CD4-positive, alpha-beta T cell treated with Interleukin-12 subunit alpha and Interleukin-12 subunit beta, for 1 hour (primary cell): Measurements from ENCODE around the gene ABHD6.
"Not testable (repeated sequence)": the region's sequence is repeated elsewhere in the genome, so short reads cannot be mapped to it uniquely, and the experiment has no call there.

Experiments
- DNase-seq: peaks from one replicate; pipeline ENCODE4 v3.0.0-alpha.2; 2020

The ABHD6 gene, protein sequence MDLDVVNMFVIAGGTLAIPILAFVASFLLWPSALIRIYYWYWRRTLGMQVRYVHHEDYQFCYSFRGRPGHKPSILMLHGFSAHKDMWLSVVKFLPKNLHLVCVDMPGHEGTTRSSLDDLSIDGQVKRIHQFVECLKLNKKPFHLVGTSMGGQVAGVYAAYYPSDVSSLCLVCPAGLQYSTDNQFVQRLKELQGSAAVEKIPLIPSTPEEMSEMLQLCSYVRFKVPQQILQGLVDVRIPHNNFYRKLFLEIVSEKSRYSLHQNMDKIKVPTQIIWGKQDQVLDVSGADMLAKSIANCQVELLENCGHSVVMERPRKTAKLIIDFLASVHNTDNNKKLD

DNA sequence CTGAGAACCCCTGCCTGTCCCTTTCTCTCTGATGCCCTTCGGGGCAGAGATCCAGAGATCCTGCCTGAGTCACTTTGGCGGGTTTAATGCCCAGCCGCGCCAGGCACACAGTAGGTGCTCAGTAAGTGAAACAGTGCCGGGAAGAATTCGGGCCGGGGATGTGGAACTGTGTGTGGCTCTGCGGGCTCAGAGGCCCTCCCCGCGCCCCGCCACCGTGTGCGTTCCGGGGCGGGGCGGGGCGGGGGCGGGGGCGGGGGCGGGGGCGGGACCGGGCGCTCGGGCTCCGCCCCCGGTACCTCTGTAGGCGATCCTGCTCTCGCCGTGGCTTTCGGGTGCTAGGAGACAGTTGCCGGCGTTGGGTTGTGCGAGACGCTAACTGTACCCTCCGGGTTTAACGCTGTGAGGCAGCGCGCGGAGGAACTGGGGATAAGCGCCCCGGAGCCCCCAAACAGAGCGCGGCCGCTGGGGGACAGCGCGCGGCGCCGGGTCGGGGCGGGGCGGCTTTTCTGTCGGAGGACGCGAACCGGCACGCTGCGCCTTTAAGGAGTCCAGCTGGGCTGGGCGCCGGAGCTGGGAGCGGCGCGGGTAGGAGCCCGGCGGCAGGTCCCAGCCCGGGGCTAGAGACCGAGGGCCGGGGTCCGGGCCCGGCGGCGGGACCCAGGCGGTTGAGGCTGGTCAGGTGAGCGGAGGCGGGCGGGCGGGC is at the start of gene ABHD6:
TSS of gene ABHD6 (plus strand) at position 555 of the 703 bp plus-strand sequence. CDS start 18,795 bp downstream, outside the sequence.
- peak; percentile 85 for DNase-seq

DNA sequence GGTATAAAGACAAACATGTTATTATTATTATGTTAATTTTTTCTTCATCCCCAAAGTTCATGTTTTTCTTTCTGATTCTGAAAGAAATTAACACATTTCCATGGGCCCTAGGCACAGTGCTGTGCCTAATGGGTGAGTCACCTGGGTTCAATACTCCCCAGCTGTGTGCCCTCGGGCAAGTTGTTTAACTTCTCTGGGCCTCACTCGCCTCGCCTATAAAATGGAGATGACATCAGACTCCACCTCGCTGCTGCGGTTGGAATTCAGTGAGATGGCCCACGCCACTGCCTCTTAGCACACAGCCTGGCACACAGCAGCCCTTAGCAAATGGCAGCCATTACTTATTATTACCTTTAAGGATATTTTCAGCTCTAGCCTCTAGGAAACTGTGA is 49.4 kb upstream of the ABHD6 start:
- no peak for DNase-seq

DNA sequence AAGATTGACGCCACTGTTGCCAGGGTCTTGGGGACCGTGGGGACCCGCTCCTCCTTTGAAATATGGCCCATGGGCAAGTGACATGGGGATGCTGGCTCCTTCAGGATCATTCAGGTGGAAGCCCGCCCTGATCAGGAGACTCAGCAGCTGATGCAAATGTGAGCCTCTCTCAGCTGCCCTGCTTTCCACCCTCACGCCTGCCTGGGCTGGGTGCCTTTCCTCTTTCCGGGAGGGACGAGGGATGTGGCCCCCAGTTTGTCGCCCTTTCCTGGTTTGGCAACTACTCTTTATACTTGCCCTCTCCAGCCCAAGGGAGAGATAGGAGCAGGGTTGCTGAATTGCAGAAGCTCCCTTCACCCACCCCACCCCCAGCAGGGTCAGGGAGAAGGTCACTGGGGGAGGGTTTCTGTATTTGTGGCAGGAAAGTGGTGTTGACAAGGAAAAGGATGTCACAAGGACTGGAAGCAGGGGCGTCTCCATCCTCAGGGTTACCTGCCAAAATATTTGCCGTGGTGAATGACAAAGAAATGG is 48.6 kb upstream of the ABHD6 start:
- no peak for DNase-seq

DNA sequence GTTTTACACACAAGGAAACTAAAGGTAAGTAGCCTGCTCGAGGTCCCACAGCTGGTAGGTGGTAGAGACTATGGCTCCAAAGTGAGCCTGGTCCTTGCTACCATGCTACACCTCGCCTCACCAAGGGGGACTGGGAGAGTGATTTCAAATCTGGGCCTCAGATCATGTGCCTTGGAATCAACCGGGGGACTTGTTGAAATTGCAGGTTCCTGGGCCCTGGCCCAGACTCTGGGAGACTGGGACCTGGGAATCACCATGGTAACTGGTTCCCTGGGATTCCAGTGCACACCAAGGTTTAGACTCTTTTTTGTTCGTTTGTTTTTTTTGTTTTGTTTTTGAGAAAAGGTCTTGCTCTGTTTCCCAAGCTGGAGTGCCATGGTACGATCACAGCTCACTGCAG is 47.9 kb upstream of the ABHD6 start:
- DNase-seq: no peak

DNA sequence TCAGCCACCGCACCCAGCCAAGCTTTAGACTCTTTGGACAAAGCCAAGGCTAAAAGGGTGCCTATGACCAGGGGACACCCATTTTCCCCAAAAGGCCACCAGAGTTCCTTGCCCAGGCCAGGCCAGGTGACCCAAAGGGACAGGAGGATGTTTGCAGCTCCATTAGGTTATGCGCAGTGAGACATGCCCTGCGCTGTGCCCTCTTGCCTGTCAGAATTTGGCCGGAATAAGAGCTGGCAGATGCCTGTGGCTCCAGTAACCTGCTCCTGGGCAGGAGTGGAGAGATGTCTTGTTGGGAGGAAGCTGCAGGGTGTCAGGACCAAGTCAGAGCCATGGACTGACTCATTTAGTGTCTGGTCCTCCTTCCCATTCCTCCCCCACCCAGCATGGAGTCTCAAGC is 47.3 kb upstream of the ABHD6 start:
- DNase-seq: no peak

DNA sequence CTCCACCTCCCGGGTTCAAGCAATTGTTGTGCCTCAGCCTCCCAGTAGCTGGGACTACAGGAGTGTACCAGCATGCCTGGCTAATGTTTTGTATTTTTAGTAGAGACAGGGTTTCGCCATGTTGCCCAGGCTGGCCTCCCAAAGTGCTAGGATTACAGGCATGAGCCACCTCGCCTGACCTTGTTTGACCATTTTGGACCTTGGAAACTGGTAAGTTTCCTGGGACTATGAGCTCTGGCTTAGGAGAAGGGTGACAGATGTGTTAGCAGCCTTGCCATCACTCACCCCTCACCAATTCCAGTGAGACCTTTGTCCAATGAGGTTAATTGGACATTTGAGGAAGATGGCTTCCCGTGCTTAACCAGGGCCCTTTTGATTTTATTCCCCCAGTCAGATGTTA is 46.7 kb upstream of the ABHD6 start:
- no peak for DNase-seq

DNA sequence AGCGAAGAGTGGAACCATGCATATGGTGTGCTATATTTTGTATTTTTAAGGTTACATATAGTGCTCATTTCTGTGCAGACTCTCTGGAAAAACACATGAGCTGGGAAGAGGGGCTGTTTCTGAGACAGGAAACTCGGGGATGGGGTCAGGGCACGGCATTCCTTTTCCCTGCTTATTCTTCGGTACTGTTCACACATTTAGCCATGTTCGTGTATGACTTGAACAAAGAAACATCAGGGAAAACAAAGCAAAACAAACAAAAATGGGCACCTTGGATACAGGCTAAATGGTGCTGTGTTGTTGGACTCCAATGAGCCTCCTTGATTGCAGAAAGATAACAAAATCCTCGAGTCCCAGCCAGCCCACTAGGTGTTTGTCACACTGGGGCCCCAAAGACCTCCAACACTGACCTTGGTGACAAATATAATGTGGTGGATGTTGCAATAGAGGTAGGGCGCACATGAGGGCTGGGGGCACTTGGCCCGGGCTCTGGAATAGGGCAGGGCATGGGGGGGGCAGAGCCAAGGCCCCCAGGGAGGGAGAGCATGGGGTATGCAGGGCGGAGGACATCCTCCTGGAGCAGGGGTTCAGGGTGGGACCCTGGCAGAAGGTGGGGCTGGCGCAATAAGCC is 46.1 kb upstream of the ABHD6 start:
- no peak for DNase-seq

DNA sequence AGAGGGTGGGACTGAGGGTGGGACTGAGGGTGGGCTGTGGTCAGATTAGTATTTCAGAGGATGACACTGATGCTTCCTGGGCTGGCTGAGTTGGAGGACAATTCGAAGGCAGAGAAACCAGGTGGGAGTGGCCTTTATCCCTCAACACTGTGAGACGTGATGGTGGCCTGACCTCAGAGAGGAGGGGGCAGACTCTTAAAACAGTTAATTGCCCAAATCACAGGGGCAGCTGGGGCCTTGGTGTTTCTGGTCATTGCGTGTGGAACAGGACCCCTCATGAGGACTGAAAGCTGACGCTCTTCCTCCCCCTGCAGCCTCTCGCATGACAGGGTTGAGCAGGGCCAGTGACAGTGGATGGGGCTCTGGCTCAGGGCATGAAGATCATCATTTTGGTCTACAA is 45.5 kb upstream of the ABHD6 start:
- no peak for DNase-seq

DNA sequence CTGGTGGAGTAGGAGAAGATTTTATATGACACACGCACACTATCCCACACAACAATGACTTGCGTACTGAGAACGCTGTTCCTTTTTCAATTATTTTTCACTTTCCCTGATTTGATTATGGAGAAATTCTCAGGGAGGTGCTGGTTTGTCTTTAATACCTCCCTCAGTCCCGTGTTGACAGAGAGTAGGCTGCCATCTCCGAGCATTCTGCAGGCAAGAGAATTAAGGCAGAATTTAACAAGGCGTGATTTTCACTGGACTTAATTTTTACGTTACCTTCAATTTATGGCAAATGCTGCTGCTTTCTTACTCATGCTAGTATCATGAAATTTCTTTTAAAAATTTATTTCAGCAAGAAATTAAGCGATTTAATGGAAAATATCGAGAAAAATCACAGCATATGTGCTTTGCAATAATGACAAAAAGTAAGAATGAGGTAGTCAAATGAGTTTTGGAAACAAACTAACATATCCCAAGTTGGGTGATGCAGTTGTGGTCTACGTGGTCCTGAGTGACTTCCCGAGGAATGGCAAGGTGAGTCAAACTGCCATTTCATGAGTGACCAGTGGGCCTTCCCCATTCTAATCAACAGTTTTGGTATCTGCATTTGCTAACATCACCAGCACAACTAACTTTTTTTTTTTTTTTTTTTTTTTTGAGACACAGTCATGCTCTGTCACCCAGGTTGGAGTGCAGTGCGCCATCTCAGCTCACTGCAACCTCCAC is 43.7 kb upstream of the ABHD6 start:
- no peak for DNase-seq

DNA sequence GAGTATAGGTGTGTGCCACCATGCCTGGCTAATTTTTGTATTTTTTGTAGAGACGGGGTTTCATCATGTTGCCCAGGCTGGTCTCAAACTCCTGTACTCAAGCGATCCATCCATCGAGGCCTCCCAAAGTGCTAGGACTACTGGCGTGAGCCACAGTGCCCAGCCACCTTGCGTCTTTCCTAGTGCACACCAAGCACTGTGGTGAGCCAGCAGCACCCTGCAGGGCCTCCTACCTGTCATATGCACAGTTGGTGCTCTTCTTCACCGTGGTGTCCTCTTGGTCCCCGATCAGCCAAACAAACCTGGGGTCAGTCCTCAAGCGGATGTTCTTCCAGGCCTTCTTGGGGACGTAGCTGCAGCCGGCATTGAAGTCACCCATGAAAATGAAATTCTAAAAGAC is 40.0 kb upstream of the ABHD6 start:
- no peak for DNase-seq

DNA sequence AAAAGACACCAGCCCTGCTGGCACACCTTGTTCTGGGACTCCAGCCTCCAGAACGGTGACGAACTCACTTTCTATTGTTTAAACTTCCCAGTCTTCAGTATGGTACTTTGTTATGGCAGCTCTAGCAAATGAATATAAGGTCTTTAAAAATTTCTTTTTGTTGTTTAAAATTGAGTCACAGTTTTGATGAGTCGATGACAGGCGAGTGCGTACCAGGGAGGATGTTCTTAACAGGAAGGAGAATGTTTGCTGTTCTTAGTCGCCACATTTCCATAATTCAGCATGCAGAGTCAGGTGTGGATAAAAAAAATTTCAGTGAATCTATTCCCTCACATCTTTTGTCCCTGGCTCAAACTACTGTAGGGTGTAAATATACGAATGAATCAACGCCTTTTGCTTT is 39.2 kb upstream of the ABHD6 start:
- no peak for DNase-seq

DNA sequence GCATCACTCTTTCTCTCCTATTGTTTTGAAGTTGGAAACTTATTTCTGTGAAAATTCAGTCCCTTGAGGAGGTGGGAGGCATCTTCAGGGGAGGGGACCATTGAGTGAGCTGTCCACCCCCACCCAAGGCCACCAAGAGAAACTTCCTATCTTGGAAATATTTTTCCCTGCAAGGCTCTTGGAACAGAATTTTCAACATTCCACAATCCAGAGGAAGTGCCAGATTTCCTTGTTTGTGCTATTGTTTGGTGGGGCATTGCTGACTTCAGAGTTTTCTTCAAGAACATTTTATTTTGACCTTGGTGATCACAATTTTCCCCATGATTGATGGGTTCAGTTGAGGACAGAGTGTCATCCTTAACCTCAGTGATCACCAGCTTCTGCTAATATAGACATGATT is 38.8 kb upstream of the ABHD6 start:
- DNase-seq: no peak

DNA sequence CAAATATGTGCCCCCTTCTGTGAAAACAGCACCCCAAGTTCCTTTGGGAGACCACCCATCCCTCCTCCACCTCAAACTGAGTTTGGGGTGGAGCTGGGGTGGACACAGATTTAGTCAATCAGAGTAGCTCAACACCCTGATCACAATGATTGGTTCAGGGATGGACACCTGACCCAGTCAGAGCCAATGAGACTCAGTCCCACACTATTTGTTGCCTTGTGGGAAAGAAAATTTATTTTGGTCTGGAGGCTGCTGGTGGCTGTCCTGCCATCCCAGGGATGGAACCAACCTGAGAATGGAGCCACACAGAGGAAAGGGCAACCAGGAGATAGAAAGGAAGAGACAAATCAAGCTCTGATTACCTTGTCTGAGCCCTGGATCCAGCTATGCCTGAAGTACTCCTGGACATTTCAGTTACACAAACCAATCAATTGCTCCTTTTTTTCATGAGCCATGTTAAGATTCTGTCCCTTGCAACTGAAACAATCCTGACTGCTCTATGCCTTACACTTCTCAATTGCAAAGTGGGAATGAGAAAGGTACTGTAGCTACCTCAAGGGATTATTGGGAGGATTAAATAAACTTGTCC is 37.4 kb upstream of the ABHD6 start:
- no peak for DNase-seq

DNA sequence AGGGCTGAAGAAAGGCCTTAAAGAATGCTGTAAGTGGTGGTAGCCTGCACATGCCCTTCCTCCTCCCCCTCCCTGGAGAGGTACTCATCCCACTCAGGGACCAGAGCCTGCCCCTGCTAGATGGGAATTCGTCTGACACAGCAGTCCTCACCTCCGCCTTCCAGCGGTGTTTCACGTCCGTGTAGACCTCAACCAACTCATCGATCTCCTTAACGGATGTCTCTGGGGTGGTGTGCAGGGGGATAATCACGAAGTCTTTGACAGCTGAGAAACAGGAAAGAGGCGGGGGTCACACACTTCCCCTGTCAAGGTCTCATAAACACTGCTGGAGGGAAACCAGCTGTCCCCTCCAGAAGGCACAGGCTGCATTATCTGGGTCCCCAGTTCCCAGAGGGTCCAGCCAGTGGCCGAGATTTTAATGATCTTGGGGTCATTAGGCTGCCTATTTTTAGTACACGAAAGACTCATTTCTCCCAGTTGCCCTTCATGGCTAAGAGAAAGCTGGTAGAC is 36.7 kb upstream of the ABHD6 start:
- no peak for DNase-seq

DNA sequence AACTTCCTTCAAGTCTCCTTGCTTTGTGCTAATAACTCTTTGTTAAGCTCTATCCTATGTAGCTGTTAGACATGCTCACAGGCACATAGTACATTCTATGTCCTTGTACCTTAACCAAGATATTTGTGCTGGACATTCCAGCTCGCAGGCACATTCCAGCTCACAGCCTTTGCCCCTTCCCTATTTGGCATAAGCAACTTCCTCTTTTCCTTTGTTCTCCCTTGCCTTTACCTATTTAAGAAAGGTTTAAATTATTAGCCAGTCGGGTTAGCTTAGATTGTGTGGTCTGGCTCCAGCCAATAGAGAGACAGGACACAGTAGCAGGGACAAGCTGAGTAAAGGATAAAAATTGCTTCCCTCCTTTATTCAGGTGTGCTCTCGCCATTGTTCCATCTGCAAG is 36.1 kb upstream of the ABHD6 start:
- DNase-seq: not testable (repeated sequence)

DNA sequence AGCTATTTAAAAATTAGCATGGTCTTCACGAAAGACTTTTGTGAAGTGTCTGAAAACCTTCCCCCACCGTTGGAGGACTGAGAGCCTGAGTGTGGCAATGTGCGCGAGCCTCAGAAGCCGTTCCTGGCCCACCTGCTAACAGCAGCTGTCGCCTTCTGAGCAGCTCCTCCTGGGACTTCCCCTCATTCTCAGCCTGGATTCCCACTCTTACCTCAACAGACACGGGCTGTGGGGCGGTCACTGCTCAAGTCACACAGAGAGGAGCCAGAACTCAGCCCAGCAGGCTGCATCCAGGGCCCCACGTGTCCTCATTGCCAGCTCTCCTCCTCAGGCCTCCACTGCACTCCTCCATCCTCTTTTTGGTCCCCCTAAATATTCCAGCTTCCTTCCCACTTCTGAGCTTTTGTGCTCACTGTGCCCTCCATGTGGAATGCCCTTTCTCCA is 34.7 kb upstream of the ABHD6 start:
- DNase-seq: no peak

DNA sequence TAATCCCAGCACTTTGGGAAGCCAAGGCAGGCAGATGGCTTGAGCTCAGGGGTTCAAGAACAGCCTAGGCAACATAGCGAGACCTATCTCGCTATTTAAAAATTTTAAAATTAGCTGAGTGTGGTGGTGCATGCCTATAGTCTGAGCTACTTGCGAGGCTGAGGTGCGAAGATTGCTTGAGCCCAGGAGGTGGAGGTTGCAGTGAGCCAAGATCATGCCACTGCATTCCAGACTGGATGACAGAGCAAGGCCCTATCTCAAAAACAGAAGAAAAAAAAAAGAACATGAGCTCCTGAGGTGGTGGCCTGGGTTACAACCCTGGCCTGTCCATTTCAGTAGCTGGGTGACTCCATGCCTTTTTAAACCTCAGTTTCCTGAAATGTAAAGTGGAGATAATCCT is 34.1 kb upstream of the ABHD6 start:
- DNase-seq: no peak

DNA sequence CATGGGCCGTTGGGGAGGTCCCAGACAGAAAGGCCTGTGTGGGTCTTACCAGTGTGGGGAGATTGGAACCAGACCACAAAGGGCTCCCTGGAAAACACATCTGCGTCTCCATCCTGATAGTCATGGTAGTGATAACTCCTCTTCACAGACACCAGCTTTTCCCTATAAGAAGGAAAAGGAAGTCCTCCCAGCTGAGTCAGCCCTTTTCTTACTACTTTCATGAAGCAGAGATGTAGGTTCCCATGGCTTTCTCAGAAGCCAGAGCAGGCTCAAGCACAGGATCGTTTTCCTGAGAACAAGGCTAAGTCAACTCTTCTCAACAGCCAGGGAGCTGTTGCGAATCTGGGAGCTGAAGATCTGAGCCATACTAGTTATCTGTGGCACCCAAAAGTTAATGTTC is 32.9 kb upstream of the ABHD6 start:
- no peak for DNase-seq

DNA sequence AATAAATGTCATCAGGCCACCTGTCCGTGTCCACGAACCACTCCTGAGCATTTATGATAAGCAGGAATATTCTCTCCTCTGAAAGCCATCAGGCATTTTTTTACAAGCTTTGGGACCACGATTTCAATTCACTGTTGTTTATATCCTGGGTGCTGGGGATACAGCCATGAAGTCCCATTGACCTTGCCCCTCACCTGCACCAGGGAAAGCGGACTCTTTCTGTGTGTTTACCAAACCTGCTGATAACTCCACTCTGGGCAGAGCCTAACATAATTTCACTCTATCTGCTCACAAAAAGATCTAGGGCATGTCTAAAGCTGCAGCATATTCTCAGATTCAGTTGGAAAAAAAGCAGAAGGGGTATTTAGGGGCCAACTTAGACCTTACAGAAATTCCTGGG is 31.6 kb upstream of the ABHD6 start:
- no peak for DNase-seq

DNA sequence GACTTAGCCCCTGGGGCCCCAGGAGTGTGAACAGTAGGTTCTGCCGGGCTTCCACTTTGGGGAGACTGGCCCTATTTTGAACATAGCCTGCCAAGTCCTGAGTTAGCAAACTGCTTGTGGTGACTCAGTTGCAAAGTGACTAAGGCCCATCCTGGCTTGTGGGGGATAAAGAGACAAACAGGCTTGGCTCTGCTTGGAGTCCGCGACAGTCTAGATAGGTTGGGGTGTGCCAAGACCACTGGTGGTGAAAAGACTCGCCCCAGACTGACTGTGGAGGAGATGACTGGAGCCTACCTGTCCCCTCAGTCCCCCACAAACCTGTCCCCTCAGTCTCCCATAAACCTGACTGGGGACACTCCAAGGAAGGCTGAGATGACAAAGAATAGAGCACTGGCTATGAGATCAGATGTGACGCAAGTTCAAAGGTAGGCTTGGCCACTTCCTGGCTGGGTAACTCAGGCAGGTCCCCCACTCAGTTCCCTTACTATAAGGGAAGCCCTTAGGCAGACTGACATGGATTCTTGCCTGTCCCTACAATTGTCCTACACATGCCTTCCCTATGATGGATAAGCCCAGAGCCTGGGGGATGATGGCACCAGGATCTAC is 31.1 kb upstream of the ABHD6 start:
- no peak for DNase-seq

DNA sequence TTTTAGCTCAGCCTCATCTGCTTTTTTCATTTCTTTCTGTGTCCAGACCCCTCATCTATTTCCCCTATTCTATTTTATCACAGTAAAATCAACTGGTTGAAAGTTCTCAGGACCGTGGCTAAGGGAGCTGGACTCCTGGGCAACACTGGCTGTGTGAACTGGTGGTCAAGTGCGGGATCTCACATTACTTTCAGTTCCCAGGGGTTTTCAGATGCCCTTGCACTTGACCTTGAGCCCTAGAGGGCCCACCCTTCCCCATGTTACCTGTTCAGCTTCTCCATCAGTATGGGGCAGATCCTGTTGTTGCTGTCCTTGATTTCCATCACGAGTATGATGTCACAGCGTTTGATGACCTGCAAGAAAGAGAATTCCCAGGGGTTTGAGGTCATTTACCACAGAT is 29.6 kb upstream of the ABHD6 start:
- no peak for DNase-seq

DNA sequence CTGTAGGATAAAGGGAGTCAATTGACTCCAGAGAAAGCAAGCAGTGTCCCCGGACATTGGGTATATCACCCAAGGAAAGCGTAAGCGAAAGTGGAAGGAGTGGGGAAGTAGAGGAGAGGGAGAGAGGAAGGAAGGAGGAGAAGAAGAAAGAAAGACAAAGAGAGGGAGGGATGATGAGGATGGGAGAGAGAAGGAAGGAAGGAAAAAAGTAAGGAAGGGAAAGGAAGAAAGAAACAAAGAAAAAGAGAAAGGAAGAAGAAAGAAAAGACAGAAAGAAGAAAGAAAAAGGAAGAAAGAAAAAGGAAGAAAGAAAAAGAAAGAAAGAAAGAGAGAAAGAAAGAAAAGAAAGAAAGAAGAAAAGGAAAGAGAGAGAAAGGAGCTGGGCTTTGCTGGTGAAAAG is 27.7 kb upstream of the ABHD6 start:
- no peak for DNase-seq
